Stimulated activated naive CD4-positive, alpha-beta T cell treated with Interleukin-2 at 50 U/mL for 16 hours (primary cell): ENCODE data around the gene MCC.

Experiments
- DNase-seq: peaks from one replicate; lab custom pipeline; 2025; lab: John Stamatoyannopoulos, UW

MCC gene

DNA sequence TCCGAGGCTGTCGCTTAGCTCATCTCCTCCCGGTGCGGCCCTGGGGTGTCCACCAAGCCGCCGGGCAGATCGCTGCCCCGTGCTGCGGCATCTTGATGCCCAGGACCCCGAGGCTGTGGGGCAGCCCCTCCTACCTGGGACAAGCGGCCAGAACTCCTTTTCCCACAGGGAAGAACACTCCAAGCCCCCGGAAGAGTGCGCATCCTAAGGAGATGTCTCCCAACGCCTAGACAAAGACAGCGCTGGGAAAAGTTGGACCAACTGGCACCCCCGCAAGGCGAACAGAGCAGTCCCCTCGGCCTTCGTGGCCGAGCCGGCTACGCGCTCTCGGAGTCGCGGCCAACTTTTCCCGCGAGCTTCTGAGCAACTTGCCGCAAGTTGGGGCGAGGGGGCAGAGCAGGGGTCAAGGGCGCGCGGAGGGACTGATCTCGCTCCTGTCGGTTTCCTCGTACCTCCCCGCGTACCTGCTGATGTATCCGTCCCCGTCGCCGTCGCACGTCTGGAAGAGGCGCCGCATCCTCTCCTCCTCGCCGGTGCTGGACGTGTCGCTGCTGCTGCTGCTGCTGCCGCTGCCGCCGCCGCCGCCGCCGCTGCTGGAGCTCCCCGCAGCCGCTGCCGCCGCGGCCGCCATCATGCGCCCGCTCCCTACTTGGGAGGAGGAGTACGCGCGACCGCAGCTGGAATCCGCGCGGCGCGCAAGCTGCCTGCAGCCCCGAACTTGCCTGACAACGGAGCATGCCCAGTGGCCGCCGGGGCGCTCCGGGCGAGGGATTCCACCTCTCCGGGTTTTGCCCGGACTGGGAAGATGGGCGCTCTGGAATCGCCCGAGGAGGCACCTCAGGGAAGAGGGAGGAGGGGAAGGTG, at the start of gene MCC:
Gene MCC (minus strand): TSS at position 673 of the 864 bp plus-strand sequence.
- DNase-seq = peak; percentile 37

DNA sequence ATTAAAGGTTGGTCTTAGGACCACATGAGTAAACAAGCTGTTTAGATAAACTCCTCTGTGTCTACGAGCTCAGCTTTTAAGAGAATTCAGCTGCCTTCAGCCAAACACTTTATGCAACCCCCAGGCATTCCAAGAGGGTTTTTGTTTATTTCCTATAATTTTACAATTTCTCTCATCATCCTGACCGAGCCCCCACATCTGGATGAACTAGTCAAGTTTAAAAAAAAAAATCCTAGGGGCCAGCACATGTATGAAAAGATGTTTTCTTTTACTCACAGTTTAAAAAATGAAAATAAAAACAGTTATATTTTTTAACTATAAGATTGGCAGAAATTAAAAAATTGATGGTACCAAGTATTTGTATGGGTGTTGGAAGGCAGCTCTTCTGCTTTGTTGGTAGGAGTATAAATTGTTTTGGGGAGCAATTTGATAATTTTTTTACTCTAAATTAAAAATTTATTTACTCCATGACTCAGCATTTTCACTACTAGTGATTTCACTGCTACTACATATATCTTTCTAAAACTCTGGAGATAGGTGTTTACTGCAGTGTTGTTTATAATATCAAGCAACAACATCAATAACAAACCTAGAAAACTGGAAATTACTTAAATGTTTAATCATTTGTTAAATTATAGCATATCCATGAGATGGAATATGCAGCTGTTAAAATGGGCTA, 43.4 kb upstream of the MCC start:
- DNase-seq = no peak

DNA sequence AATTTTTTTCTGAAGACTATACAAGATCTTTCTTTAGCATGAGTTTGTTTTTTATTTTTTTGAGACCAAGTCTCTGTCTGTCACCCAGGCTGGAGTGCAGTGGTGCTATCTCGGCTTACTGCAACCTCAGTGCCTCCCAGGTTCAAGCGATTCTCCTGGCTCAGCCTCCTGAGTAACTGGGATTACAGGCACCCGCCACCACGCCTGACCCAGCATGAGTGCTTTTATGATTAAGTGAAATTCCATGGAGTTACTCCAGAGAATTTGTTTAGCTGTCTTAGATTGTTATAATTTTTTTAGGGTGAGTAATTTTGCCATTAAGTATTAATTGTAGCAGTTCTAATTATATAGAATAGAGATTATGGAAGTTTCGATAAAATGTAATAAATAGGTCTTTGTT, 39.5 kb upstream of the MCC start:
- DNase-seq = no peak

DNA sequence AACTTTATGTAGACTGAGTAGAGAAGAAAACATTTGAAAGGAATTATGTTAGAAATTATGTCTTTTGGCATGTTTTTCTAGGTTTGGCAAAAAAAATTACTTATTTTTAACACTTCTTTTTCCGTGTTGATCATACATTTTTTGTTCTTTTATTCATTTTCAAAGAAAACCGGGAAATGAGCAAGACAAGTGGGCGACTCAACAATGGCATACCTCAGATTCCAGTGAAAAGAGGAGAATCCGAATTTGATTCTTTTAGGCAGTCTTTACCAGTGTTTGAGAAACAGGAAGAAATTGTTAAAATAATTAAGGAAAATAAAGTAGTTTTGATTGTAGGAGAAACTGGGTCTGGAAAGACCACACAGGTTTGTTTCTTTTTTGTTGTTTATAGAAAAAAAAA, 38.2 kb upstream of the MCC start:
- DNase-seq = no peak

DNA sequence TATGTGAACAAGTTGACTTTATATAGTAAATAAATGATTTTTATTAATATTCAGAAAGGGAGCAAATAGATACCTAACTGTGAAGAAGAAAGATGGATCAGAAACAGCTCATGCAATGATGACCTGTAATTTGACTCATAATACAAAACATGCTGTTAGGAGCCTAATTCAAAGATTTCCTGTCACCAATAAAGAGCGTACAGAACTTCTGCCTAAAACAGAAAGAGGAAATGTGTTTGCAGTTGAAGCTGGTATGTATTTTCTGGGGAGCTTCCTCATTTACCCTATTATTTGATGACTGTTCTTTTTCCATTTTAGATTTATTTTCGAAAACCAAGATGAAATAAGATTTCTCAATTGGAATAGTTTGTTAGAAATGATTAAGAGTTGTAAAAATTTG, 36.7 kb upstream of the MCC start:
- no peak for DNase-seq

DNA sequence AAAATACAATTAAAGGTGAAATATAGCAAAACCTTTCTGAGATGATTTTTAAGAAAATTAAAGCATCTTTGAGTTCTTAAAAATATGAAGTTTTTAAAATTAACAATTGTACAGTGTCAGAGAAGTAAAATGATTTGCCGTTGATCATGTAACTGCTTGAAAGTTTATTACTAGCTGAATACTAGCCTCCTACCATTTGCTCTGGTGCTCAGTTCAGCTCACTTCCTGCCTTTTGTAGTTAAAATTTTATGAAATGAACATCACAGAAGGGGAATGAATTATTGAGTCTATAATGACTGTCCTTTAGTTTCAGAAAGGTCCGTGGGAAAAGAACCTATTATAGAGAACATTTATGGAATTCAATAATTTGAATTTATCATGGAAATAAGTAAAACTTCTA, 34.9 kb upstream of the MCC start:
- DNase-seq = no peak

DNA sequence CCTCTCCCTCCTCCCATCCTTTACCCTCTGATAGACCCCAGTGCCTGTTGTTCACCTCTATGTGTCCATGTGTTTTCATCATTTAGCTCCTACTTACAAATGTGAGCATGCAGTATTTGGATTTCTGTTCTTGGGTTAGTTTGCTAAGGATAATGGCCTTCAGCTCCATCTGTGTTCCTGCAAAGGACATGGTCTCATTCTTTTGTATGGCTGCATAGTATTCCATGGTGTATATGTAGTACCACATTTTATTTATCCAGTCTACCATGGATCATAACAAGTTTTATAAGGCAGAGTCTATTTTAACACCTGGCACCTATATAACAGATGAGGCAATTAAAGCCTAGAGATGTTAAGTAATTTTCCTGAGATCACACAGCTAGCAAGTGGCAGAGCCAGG, 32.6 kb upstream of the MCC start:
- DNase-seq = no peak

DNA sequence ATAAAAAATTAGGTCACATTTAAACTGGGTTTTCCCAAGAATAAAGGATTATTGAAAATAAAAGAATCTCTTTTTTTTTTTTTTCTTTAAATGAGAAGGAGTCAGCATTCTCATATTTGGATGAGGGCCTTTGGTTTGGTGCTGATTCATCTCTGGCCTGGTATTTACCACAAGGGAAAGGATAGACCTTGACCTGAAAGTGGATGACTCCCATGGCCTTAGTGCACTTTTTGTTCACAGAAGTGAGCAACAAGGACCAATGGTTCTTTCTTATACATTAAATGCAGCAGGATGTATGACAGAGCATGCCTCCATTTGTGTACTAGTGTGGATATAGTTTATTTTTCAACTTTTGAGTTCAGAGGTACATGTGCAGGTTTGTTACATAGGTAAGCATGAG, 32.2 kb upstream of the MCC start:
- DNase-seq = no peak

DNA sequence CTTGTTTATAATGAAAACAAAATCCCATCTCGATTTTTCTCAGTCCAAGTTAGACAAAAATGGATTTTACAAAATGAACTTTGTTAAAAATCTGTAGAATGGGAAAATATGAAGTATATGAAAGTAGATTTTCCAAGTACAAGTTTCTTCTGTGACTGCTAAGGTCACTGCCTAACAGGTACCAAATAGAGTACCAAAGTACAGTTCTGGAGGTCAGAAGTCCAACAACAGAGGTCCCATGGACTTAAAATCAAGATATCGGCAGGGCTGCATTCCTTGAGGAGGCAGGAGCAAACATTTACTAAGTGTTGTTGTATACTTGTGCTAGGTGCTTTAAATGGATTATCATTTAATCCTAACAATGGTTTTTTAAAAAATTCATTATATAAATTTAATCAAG, 31.2 kb upstream of the MCC start:
- DNase-seq = no peak

DNA sequence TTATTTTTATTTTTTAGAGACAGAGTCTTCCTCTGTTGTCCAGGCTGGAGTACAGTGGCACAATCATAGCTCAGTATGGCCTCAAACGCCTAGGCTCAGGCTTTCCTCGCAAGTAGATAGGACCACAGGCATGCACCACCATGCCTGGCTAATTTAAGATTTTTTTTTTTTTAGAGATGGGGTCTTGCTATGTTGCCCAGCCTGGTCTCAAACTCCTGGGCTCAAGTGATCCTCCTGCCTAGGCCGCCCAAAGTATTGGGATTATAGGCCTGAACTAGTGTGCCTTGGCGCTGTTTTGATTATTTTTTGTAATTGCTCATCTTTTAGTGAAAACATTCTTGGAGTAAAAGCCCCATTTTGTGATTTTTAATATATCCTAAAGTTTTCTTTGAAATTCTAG, 30.6 kb upstream of the MCC start:
- DNase-seq = no peak

DNA sequence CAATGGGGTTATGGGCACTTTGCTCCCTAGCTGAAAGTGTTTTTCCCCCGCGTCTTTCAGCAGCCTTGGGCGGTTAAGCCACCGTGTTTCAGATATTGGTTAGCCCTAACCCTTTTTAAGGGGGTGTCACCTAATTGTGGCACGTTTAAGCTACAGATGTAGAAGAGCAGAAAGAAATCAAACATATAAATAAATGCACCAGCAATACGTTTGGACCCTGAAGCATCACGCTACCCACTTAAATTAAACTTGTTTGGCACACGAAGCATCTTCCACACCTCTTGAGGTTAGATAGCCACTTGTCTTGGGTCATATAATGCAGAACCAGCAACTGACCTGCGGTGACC, 26.0 kb upstream of the MCC start:
- no peak for DNase-seq

DNA sequence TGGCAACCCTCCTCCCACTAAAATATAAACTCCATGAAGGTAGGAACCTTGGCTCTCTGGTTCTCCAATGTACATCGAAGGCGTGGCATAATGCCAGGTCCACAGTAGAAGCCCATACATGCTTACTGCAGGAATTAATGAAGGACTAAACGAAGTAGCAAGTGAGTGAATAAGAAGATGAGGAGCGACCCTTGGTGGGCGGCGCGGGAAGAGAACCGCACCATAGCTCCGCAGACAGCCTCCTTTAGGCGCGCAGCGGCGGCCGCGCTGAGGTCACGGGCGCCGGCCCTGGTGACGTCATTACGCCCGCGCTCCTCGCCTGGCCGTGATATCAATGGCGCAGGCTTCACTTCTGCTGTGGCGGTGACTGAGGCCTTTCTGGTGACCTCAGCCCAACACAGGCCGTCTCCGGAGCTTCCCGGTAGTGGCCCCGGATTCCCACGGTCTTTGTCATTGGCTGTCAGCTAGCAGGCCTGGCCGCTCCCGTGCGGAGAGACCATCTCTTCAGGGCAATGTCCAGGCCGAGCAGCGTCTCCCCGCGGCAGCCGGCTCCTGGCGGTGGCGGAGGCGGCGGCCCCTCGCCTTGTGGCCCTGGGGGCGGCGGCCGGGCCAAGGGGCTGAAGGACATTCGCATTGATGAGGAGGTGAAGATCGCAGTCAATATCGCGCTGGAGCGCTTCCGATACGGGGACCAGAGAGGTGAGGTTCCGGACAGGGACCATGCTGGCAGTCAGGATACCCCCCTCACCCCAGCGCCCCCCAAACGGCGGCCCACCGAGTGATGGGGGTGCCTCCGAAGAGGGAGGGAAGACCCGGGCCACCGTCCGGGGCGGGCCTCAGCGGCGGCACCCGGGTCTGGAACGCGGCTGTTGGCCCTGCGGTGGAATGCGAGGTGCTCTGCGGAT, 25.4 kb upstream of the MCC start, which contains the start of gene YTHDC2:
Gene YTHDC2 (plus strand): TSS at position 311 of the 905 bp plus-strand sequence. CDS start 202 bp downstream, at position 513.
- DNase-seq = peak; percentile 83

DNA sequence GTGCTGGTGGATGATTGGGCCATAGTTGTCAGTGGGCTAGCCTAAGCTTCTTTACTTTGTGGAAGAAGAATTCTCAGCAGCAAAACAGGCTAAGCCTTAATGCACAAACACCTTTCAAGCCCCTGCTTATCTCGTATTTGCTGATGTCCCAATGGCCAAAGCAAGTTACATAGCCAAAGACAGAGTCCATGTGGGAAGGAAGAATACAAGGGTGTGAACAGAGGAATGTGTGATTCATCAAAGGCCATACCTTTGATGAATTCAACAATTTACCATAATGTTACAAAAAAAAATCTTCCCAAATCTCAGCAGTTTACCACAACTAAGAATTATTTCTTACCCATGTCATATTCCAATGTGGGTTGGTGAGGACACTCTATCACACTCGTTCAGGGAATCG, 24.1 kb upstream of the MCC start:
- no peak for DNase-seq

DNA sequence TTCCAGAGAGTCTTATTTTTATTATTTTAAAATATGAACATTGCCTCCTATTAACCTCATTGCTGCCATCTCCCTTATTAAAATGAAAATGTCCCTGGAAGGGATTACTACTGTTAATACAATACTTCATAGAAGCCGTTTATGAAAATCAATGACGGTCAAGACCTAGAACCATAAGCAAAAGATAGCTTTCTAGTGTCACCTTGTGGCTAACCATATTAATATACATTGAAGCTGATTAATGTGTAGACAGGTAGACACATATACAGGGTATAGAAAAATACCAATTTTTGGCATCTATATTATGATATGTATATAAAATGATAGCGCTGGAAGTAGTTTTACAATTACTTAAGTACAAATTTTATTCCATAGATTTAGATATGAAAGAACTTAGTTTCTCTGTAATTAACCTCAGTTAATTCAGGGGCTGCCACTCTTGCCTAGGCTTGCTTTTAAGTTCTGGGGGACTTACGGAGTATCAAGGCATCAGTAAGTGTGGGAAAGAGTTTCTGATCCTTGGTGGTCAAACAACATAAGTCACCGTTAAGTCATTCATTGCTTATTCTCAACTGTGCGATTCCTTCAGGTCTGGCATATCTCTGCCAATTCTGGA, 22.7 kb upstream of the MCC start:
- DNase-seq = no peak

DNA sequence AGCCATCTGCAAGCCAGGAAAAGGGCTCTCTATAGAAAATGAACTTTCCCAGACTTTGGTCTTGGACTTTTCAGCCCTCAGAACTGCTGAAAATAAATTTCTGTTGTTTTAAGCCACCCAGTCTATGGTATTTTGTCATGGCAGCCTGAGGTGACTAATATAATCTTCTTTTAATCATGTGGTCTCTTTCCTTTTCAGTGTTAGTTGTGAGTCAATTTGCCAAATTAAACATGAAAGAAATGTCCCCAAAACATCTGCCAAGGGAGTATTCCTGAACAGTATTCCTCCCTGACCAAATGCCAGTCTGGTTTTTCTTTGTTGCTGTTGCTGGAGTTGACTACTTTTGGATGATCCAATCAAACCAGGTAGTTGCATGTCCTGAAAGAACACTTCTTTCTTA, 20.5 kb upstream of the MCC start:
- no peak for DNase-seq

DNA sequence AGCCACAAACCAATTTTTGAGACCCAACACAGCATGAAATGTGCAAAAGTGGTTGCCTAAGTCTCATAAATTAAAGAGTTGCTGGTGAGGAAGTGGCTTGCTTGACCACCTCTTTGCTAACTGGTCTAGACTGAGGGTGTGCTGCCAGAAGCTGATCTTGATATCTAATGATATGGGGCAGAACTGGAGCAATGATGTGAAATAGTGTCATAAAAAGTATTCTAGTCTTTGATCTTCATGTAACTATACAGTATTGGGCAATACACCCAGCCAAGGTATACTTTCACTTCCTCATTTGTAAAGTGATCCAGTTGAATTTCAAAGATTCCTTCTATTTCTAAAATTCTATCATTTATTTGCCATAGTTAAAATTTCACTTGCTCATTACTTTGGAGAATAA, 19.3 kb upstream of the MCC start:
- DNase-seq = no peak

DNA sequence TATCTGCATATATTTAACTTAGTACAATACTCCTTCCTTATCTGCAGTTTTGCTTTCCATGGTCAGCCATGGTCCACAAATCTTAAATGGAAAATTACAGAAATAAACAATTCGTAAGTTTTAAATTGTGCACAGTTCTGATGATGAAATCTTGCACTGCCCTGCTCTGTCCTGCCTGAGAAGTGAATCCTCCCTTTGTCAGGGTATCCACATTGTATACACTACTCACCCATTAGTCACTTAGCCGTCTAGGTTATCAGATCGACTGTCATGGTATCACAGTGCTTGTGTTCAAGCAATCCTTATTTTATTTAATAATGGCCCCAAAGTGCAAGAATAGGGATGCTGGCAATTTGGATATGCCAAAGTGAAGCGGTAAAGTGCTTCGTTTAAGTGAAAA, 16.9 kb upstream of the MCC start:
- no peak for DNase-seq

DNA sequence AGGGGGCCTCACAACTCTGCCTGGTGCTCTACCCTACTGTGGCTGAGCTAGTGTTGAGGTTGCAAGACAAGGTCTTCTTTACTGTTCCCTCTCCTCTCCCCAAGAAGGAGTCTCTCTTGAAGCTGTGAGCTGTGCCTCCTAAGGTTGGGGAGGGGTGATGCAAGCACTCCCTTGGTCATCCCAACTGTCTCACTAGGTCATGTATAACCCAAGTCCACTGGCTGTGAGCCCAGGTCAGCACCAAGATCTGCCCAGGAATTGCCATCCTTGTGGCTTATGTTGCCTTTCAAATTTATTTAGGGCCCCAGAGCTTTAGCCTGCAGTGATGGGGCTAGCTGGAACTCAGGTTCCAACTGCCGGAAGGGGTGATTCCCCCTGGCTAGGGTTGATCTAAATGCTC, 14.9 kb upstream of the MCC start:
- DNase-seq = no peak

DNA sequence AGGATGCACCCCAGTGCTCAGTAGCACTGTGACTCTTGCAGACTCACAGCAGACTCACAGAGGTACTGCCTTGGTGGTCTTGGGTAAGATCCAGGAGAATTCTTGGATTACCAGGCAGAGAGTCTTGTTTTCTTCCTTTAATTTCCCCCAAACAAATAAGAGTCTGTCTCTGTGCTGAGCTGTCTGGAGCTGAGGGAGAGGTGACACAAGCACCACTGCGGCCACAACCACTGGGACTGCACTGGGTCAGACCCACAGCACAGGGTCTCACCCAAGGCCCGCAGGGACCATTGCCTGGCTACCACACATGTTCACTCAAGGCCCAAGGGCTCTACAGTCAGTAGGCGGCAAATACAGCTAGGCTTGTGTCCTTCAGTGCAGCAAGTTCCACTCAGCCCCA, 13.8 kb upstream of the MCC start:
- no peak for DNase-seq

DNA sequence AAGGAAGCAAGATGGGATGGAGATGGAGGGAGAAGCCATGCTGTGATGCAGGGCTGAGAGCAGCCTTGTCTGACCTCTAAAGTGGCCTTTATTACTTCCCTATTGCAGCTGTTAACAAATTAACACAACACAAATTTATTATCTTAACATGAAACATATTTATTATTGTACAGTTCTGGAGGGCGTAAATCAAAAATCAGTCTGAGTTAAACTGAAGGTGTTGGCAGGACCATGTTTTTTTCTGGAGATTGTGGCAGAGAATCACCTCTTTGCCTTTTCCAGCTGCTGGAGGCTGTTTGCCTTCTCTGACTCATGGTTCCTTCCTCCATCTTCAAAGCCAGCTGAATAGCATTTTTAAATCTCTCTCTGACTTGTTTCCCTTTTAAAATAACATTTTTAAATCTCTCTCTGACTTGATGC, 7.2 kb upstream of the MCC start:
- DNase-seq = no peak

DNA sequence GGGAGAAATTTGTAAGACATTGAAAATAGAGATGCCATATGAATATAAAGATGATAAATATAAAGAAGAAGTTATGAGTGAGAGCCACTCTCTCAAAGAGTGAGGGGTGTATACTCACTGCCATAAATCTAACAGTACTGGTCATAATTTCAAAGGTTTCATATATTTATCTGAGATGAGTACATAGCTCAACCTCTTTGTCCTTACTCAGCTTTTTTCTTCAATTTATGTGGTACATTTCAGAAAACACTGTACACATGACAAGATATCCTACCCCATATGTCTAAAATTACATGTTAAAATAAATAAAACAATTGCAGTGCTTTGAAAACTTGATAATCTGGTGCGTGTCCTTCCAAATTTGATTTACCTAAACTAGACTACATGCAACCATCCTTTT, 5.2 kb upstream of the MCC start:
- no peak for DNase-seq

DNA sequence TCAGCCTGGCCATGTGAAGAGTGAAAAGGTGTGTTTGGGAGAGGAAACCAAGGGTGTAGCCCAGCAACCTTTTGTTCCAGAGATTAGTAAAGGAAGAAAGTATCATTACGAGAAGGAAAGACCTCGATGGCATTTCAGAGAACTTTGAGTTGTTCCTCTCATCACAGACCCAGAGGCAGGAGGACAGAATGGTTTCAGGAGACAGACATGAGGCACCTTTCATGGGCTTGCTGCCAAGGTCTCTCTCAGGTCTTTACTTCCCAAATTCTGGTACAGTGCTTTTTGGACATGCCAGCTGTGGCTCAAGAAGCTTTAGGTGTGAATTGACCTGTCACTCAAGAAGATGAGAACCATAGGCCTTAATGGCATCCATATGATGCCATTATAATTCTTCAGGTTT, 2.8 kb upstream of the MCC start:
- DNase-seq = no peak
